NB4 (cell line): ENCODE results near the gene CTAGE4.

Experiments used
- MAX ChIP-seq: IDR thresholded peaks from 2 replicates; pipeline ENCODE4 v1.6.1; 2011; ENCODE audit warnings: low read depth, low read length
- MYC ChIP-seq: IDR thresholded peaks from 2 replicates; pipeline ENCODE4 v1.6.1; 2011; ENCODE audit warnings: low read depth, low read length
- POLR2A ChIP-seq: IDR thresholded peaks from 2 replicates; pipeline ENCODE4 v1.6.1; 2011; ENCODE audit warnings: mild to moderate bottlenecking; ENCODE audit not compliant: insufficient read length; ENCODE audit errors: extremely low read depth
- TF ChIP-seq, protein P1 (sequence below): IDR thresholded peaks from one replicate; pipeline ENCODE4 v1.5.1; 2012; ENCODE audit warnings: low read depth, low read length

DNA sequence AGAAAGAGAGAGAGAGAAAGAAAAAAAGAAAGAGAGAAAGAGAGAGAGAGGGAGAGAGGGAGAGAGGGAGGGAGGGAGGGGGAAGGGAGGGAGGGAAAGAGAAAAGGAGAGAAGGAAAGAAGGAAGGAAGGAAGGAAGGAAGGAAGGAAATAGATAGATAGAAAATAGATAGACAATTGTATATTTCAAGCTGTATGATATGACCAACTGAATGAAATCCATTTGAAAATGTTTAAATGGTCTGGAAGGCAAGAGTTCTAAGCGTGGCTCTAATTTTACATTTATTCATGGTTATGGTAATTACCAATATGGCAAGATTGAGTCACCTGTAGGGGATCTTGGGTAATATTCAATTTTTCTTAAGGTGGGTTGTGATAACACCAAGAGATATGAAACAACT lies 24.4 kb upstream of the CTAGE4 start:
- TF ChIP-seq, protein P1, sequence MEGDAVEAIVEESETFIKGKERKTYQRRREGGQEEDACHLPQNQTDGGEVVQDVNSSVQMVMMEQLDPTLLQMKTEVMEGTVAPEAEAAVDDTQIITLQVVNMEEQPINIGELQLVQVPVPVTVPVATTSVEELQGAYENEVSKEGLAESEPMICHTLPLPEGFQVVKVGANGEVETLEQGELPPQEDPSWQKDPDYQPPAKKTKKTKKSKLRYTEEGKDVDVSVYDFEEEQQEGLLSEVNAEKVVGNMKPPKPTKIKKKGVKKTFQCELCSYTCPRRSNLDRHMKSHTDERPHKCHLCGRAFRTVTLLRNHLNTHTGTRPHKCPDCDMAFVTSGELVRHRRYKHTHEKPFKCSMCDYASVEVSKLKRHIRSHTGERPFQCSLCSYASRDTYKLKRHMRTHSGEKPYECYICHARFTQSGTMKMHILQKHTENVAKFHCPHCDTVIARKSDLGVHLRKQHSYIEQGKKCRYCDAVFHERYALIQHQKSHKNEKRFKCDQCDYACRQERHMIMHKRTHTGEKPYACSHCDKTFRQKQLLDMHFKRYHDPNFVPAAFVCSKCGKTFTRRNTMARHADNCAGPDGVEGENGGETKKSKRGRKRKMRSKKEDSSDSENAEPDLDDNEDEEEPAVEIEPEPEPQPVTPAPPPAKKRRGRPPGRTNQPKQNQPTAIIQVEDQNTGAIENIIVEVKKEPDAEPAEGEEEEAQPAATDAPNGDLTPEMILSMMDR: no peak
- TF ChIP-seq POLR2A: no peak
- no peak for TF ChIP-seq MYC
- no peak for TF ChIP-seq MAX
